Measurements from ENCODE around the gene PRRC2A.

Gene PRRC2A

GRCh38 chr6:31654574-31655348 lies 34.2 kb downstream of the PRRC2A start:
- DNase-seq, result no peak

- DNase-seq, result no peak
These were observed 35.1 kb downstream of the PRRC2A start, which contains the start of gene APOM for GRCh38 chr6:31655349-31656237. APOM (plus strand) TSS chr6:31655894; CDS start chr6:31655967, 73 bp downstream.

GRCh38 chr6:31657406-31658157 lies 37.1 kb downstream of the PRRC2A start:
- no peak for DNase-seq

GRCh38 chr6:31658158-31658688 lies 37.7 kb downstream of the PRRC2A start:
- no peak for DNase-seq

- no peak for DNase-seq
These were observed 38.6 kb downstream of the PRRC2A start for GRCh38 chr6:31658983-31659648.

GRCh38 chr6:31659649-31660380 lies 39.3 kb downstream of the PRRC2A start:
- DNase-seq, result peak; percentile 66

GRCh38 chr6:31660381-31661261 lies 40.1 kb downstream of the PRRC2A start, which contains the start of gene C6orf47:
C6orf47 (minus strand) TSS chr6:31660778; CDS start chr6:31659947, 831 bp downstream.
- DNase-seq, result peak; percentile 94

- DNase-seq, result peak; percentile 68
These were observed 41.0 kb downstream of the PRRC2A start for GRCh38 chr6:31661262-31662123.

GRCh38 chr6:31662124-31662723 lies 41.7 kb downstream of the PRRC2A start:
- no peak for DNase-seq

- no peak for DNase-seq
These were observed 42.8 kb downstream of the PRRC2A start for GRCh38 chr6:31663126-31663960.

GRCh38 chr6:31663961-31664789 lies 43.7 kb downstream of the PRRC2A start:
- DNase-seq, result no peak

- peak; percentile 99 for DNase-seq
These were observed 44.4 kb downstream of the PRRC2A start, which contains the start of gene GPANK1 for GRCh38 chr6:31664790-31665500. GPANK1 (minus strand) TSS chr6:31664997; CDS start chr6:31664478, 519 bp downstream.

GRCh38 chr6:31665501-31666336 lies 45.2 kb downstream of the PRRC2A start, which contains the start of gene CSNK2B:
CSNK2B (plus strand) TSS chr6:31666080; CDS start chr6:31666832, 752 bp downstream.
- peak; percentile 99 for DNase-seq

- peak; percentile 42 for DNase-seq
These were observed 45.9 kb downstream of the PRRC2A start for GRCh38 chr6:31666337-31666965.
